HepG2 (cell line): ENCODE measurements around the gene EPHX1. TPM values are rescaled to one million over a fixed set of nuclear protein-coding genes. Genes with fewer than 3 reads are reported as not detected.

Experiments used
- ARNTL ChIP-seq: sonication (generic); formaldehyde crosslinking; IDR thresholded peaks from 2 replicates; pipeline ENCODE4 v1.4.0; 2020; ENCODE audit warnings: mild to moderate bottlenecking, missing genetic modification reagents
- CBX5 ChIP-seq: sonication (generic); formaldehyde crosslinking; IDR thresholded peaks from 2 replicates; pipeline ENCODE4 v1.4.0; 2020; ENCODE audit warnings: missing genetic modification reagents, borderline replicate concordance
- CC2D1A ChIP-seq: sonication (generic); formaldehyde crosslinking; IDR thresholded peaks from 2 replicates; pipeline ENCODE4 v1.8.1; 2023; ENCODE audit warnings: mild to moderate bottlenecking, missing genetic modification reagents
- CREB1 ChIP-seq, 2 experiments: fragments of 450-650 bp in 1 of 2; IDR thresholded peaks; 2 replicates each; pipeline ENCODE4 v1.6.1; 2016 to 2017; ENCODE audit warnings: control low read depth in 1 of 2, mild to moderate bottlenecking in 1 of 2, missing compliant biosample characterization in 1 of 2, missing genetic modification characterization in 1 of 2
- CREB3 ChIP-seq: sonication (generic); formaldehyde crosslinking; IDR thresholded peaks from 2 replicates; pipeline ENCODE4 v1.5.0; 2020; ENCODE audit warnings: missing genetic modification reagents
- FOSL2 ChIP-seq: sonication (generic); formaldehyde crosslinking; IDR thresholded peaks from 2 replicates; pipeline ENCODE4 v1.4.0; 2020; ENCODE audit warnings: missing genetic modification reagents
- JUND ChIP-seq: sonication (generic); formaldehyde crosslinking; IDR thresholded peaks from 2 replicates; pipeline ENCODE4 v1.8.0; 2022; ENCODE audit warnings: mild to moderate bottlenecking, missing genetic modification reagents
- KLF13 ChIP-seq: sonication (generic); formaldehyde crosslinking; IDR thresholded peaks from 2 replicates; pipeline ENCODE4 v1.4.0; 2020; ENCODE audit warnings: mild to moderate bottlenecking, missing genetic modification reagents
- MIER2 ChIP-seq: IDR thresholded peaks from 2 replicates; pipeline ENCODE4 v1.6.1; 2016; ENCODE audit warnings: missing biosample characterization, missing genetic modification reagents
- NFE2L2 ChIP-seq: fragments of 150-350 bp; IDR thresholded peaks from 2 replicates; pipeline ENCODE4 v1.6.1; 2014; ENCODE audit warnings: low read length
- NR2C2 ChIP-seq: sonication (generic); formaldehyde crosslinking; IDR thresholded peaks from 2 replicates; pipeline ENCODE4 v1.4.0; 2020; ENCODE audit warnings: missing genetic modification reagents, mild to moderate bottlenecking, moderate library complexity, borderline replicate concordance
- RAD51 ChIP-seq: fragments of 450-650 bp; IDR thresholded peaks from 2 replicates; pipeline ENCODE4 v1.6.1; 2016; ENCODE audit warnings: borderline replicate concordance
- SIN3A ChIP-seq: IDR thresholded peaks from 2 replicates; pipeline ENCODE4 v1.6.1; 2011; ENCODE audit warnings: low read depth, mild to moderate bottlenecking, control low read depth, low read length, borderline replicate concordance
- SMC3 ChIP-seq: IDR thresholded peaks from 2 replicates; pipeline ENCODE4 v1.6.1; 2011; ENCODE audit warnings: low read length, improper control_type of control experiment
- SP5 ChIP-seq: IDR thresholded peaks from 2 replicates; pipeline ENCODE4 v1.6.1; 2016; ENCODE audit warnings: low read depth, borderline replicate concordance
- SRY ChIP-seq: sonication (generic); formaldehyde crosslinking; IDR thresholded peaks from 2 replicates; pipeline ENCODE4 v1.8.0; 2022; ENCODE audit warnings: mild to moderate bottlenecking, missing genetic modification reagents
- SUZ12 ChIP-seq: fragments of 150-350 bp; IDR thresholded peaks from 2 replicates; pipeline ENCODE4 v1.6.1; 2014; ENCODE audit warnings: low read depth, low read length
- TCF12 ChIP-seq, 2 experiments: fragments of 450-650 bp in 1 of 2; sonication (generic) in 1 of 2; formaldehyde crosslinking in 1 of 2; IDR thresholded peaks; 2 replicates each; pipeline versions ENCODE4 v1.6.1 to v1.8.0; 2017 to 2022; ENCODE audit warnings: antibody characterized with exemption in 1 of 2, mild to moderate bottlenecking in 1 of 2, missing genetic modification reagents in 1 of 2, moderate library complexity in 1 of 2
- TEAD3 ChIP-seq: optimal IDR thresholded peaks from 2 replicates; pipeline ENCODE3; 2016; ENCODE audit warnings: borderline replicate concordance
- ZNF124 ChIP-seq: sonication (generic); formaldehyde crosslinking; IDR thresholded peaks from 2 replicates; pipeline ENCODE4 v1.4.0; 2020; ENCODE audit warnings: missing genetic modification reagents
- ZNF350 ChIP-seq: sonication (generic); formaldehyde crosslinking; IDR thresholded peaks from 2 replicates; pipeline ENCODE4 v1.4.0; 2020; ENCODE audit warnings: mild to moderate bottlenecking, low read depth, missing genetic modification reagents, borderline replicate concordance
- ZNF354B ChIP-seq: sonication (generic); formaldehyde crosslinking; IDR thresholded peaks from 2 replicates; pipeline ENCODE4 v1.8.0; 2022; ENCODE audit warnings: mild to moderate bottlenecking, missing genetic modification reagents
- ZNF382 ChIP-seq: sonication (generic); formaldehyde crosslinking; IDR thresholded peaks from 2 replicates; pipeline ENCODE4 v1.5.0; 2020; ENCODE audit warnings: missing genetic modification reagents, mild to moderate bottlenecking, borderline replicate concordance
- ZNF607 ChIP-seq: sonication (generic); formaldehyde crosslinking; IDR thresholded peaks from 2 replicates; pipeline ENCODE4 v1.5.1; 2020; ENCODE audit warnings: missing genetic modification reagents, mild to moderate bottlenecking, borderline replicate concordance
- ZNF644 ChIP-seq: IDR thresholded peaks from 2 replicates; pipeline ENCODE4 v1.6.1; 2016; ENCODE audit warnings: low read depth
- ZNF816 ChIP-seq: sonication (generic); formaldehyde crosslinking; IDR thresholded peaks from 2 replicates; pipeline ENCODE4 v1.8.0; 2022; ENCODE audit warnings: missing genetic modification reagents, mild to moderate bottlenecking, borderline replicate concordance
- ZNF879 ChIP-seq: sonication (generic); formaldehyde crosslinking; IDR thresholded peaks from 2 replicates; pipeline ENCODE4 v1.8.1; 2023; ENCODE audit warnings: missing genetic modification reagents
- ZZZ3 ChIP-seq: sonication (generic); formaldehyde crosslinking; IDR thresholded peaks from 2 replicates; pipeline ENCODE4 v1.4.0; 2020; ENCODE audit warnings: missing genetic modification reagents, mild to moderate bottlenecking, borderline replicate concordance
- polyA plus RNA-seq, 8 experiments: library from polyadenylated mRNA; depleted of rRNA in 3 of 8; stranded (reverse) in 7 of 8; unstranded in 1 of 8; fragments of >200 nt; fragmentation: Illumina TruSeq in 4 of 8; extraction: Trizol in 4 of 8; gene quantifications; 2 replicates each; pipeline versions ENCODE4 v1.2.1 to v1.2.3, GENCODE V29; 2011 to 2016; ENCODE audit warnings: low read depth in 4 of 8, missing spikeins in 1 of 8, mixed read lengths in 1 of 8; ENCODE audit not compliant: insufficient read depth in 1 of 8
- total RNA-seq, 5 experiments: library from RNA; depleted of rRNA; stranded (reverse); fragments of >200 nt; fragmentation: Illumina TruSeq; extraction: Trizol; gene quantifications; 2 replicates each; pipeline ENCODE4 v1.2.3, GENCODE V29; 2016; ENCODE audit warnings: low read depth in 1 of 5
- TF ChIP-seq, protein P1 (sequence below): IDR thresholded peaks from 2 replicates; pipeline ENCODE4 v1.6.1; 2012; ENCODE audit warnings: inconsistent platforms
- TF ChIP-seq, protein P2 (sequence below): sonication (generic); formaldehyde crosslinking; IDR thresholded peaks from 2 replicates; pipeline ENCODE4 v1.4.0; 2020; ENCODE audit warnings: missing genetic modification reagents, low read depth, mild to moderate bottlenecking, borderline replicate concordance

EPHX1 gene
- total and polyA plus RNA-seq, 2 of the 13 experiments (the other 11 are each of a cell fraction or from before 2014, with no cell fraction given): 27.7 to 36.5 TPM

- TF ChIP-seq ZNF382 (CRISPR knock-in tag) (no peak), TCF12 (IDR thresholded peaks at IDR 0.05) (no peak), TCF12 (CRISPR knock-in tag; IDR thresholded peaks at IDR 0.05) (0 out of 2 replicates have a peak, but pooled peaks have one; percentile 43), ZNF350 (CRISPR knock-in tag) (no peak; the same call in 1 of the 2 replicates), CREB3 (CRISPR knock-in tag) (no peak), ZNF607 (CRISPR knock-in tag) (no peak), ZNF354B (CRISPR knock-in tag) (no peak), ZNF816 (CRISPR knock-in tag) (no peak), ZNF879 (CRISPR knock-in tag) (no peak), SP5 (peak; percentile 32; the same call in 1 of the 2 replicates), SMC3 (no peak), FOSL2 (CRISPR knock-in tag) (peak; percentile 66), ZNF124 (CRISPR knock-in tag) (no peak), NR2C2 (CRISPR knock-in tag) (0 out of 2 replicates have a peak, but pooled peaks have one; percentile 25), TEAD3 (CRISPR knock-in tag) (peak; percentile 95), JUND (CRISPR knock-in tag) (peak; percentile 75), CBX5 (CRISPR knock-in tag) (no peak), SRY (0 out of 2 replicates have a peak, but pooled peaks have one; percentile 37), NFE2L2 (no peak), KLF13 (CRISPR knock-in tag) (no peak), MIER2 (CRISPR knock-in tag) (no peak; the same call in 1 of the 2 replicates), ARNTL (no peak; the same call in 1 of the 2 replicates), SUZ12 (no peak), ZZZ3 (CRISPR knock-in tag) (no peak), CREB1 (IDR thresholded peaks at IDR 0.05) (no peak), CREB1 (CRISPR knock-in tag; IDR thresholded peaks at IDR 0.05) (no peak; the same call in 1 of the 2 replicates), CC2D1A (CRISPR knock-in tag) (no peak), ZNF644 (CRISPR knock-in tag) (peak; percentile 51; the same call in 1 of the 2 replicates), SIN3A (peak; percentile 50; the same call in 1 of the 2 replicates), RAD51 (no peak)
- TF ChIP-seq, protein P1, sequence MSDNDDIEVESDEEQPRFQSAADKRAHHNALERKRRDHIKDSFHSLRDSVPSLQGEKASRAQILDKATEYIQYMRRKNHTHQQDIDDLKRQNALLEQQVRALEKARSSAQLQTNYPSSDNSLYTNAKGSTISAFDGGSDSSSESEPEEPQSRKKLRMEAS: peak; percentile 63; the same call in 1 of the 2 replicates
- TF ChIP-seq, protein P2, sequence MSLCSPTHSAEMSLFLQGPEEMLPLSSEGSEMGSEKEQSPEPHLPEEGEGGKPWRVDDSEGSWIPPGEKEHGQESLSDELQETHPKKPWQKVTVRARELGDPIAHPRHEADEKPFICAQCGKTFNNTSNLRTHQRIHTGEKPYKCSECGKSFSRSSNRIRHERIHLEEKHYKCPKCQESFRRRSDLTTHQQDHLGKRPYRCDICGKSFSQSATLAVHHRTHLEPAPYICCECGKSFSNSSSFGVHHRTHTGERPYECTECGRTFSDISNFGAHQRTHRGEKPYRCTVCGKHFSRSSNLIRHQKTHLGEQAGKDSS (CRISPR knock-in tag): no peak; the same call in 1 of the 2 replicates
These were observed 42.0 kb upstream of the EPHX1 start (continued) for GRCh38 chr1:225767634-225768540.
